Activated CD8-positive, alpha-beta memory T cell treated with anti-CD3 and anti-CD28 coated beads, Interleukin-2, amount 50 U/mL, for 48 hours (primary cell): ENCODE data around the gene GREM1.

Source experiments
- DNase-seq: peaks from one replicate; pipeline ENCODE4 v3.0.0-alpha.2; 2020

Gene GREM1

GRCh38 chr15:32717426-32718226 lies at the start of gene GREM1:
Gene GREM1 (plus strand): TSS chr15:32718004. CDS start chr15:32730691, 12,687 bp downstream.
- no peak for DNase-seq

DNA sequence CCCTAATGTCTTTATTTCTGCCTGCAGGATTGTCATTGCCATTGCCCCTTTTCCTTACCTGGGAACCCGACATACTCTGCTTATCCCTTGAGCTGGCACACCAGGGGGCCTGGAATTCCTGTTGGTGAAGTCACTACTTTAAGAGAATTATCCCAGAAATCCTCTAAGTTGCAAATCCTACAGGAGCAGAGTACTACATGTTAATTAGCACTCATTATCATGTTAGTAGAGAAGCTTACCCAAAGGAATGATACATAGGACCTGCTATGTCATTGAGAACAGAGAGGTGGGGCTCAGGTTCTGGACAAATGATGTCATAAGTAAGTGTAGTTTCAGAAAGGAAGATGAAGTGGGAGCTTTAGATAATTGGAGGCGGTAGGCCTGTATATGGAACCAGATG lies 48.9 kb upstream of the GREM1 start:
- no peak for DNase-seq

DNA sequence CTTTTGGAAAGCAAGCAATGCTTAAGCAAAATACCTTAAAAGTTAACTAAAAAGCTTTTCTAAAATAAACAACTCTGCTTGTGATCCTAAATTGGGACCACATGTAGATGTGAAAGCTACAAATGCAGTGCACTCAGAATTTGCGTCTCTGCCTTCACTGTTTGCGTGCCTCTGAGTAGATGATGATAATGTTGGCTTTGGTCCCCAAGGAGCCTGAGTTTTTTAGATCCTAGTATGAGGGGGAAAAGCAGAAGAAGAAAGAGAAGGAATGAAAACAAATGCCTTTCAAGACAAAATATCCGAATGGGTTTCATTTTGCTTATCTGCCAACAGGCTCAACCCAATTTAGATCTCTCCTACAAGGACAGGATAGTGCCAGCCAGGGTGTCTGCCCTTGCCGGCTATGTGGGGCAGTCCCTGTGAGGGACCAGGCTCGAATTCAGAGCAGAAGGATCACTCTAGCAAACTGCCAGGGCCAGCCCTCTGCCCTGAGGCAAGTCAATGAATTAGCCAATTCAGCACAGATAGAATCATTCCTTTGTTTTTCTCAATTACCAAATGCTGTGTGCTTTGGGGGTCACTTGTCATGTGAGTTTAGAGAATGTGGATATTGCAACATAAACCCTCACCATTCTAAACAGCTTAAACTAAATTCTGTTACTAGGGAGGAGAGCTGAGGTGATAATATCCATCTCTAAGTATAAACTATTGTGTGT lies 47.8 kb upstream of the GREM1 start:
- DNase-seq: no peak

GRCh38 chr15:32670623-32671022 lies 47.2 kb upstream of the GREM1 start:
- DNase-seq: no peak

DNA sequence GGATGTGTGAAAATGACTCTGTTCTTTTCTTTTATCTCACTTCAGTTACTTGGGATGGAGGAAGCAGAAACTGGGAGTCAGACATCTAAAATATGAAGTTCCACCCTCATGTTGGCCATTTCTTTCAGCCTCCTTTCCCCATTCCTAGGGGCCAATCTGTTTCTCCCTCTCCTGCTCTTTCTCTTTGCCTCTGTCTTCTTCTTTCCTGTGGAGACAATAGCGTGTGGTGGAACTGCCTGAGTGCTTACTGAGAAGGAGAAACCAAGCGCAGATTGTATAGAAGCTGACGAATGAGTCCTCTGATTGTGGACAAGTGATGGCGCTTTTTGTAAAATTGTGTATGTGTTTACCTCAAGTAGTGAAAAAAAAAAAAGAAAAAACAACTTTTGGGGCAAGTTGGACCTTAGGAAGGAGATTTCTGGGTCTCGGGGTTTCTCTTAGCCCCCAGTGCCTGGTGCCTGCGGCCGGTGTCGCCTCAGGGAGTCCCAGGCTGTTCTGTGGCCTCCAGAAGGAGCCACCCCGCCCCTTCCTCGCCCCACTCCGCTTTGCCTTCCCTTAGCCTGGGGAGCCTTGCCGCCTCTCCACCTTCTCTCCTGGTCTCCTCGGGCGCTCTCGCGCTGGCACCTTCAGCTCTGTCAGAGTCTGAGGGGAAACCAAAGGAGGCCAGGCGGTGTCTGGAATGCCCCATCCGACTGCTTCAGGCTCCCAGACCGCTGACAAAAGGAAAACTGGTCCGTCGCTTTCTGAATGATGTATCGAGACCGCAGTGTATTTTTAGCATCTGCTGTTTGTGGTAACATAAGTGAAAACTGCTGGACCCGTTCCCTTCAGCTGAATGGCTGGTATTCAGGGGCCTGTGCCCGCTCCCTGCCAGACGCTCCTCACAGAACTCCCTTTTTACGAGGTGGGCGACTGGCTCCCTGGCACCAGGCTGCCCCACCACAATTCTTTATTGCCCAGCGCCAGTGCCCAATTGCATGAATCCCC lies 46.2 kb upstream of the GREM1 start:
- DNase-seq: no peak

DNA sequence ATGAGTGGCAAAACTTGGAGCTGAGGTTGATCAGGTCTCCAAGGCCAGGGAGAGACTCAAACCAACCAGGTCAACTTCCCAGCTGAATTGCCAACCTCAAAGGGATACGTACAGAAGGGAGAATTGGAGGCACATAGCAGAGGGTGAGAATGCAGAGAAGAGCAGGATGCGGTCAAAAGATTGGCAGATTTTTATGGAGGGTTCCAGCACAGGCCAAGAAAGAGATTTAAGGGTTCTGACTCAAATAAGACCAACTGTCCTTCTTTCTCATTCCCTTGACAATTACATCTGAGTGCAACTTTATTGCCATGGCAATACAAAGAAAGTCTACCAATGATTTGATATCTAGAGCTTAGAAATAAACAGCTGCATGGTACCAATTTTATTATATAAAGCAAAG lies 43.1 kb upstream of the GREM1 start:
- no peak for DNase-seq

- no peak for DNase-seq
These were observed 42.3 kb upstream of the GREM1 start for GRCh38 chr15:32675466-32675865.

- DNase-seq: no peak
These were observed 41.6 kb upstream of the GREM1 start for GRCh38 chr15:32676169-32676568.

DNA sequence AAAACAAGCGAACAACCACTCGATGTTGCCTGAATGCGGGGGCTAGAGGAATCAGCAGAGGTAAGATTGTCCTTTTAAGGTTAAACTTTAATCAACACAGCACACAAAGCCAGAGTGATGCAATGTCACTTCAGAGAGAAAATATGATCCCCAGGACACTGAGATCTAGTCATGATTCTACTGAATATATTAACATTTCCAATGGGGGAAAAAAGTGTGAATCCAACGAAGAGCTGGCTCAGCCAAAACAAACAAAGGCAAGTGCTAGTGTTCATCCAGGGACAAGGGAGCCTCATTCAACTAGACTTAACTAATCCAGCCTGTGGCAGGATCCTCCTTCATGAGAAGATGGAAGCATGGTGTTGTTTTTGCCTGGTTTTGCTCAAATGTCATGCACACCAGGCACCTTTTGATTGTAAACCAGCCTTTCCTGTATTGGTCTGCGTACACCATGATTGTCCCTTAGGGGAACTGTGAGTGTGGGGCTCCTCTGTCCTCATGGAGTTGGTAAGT lies 40.5 kb upstream of the GREM1 start:
- DNase-seq: no peak

DNA sequence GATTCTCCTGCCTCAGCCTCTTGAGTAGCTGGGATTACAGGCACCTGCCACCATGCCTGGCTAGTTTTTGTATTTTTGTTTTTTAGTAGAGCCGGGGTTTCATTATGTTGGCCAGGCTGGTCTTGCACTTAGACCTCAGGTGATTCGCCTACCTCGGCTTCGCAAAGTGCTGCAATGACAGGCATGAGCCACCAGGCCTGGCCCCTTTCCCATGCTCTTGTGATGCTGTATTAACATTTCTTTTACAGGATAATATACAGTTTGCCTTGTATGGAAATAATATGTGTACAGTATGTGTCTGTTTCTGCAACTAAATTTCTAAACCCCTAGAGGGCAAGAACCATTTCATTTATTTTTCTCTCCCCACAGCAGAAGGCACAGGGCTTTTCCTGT lies 38.5 kb upstream of the GREM1 start:
- no peak for DNase-seq

DNA sequence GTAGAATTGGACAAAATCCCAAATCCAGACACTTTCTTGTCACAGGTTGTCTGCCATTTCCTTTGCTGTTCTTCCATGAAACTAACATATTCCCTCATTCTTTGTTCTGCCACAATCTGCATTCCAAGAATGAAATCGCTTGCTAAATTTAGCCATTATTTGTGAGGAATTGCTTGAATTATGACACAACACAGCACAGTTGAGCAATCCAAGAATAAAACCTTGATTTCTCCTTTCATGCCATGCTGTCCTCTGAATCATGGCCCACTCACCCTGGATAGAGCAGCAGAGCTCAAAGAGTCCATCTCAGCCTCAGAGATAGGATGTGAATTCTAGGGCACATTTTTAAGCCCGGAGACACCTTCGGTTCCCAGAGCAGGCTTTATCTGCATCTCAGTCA lies 35.2 kb upstream of the GREM1 start:
- no peak for DNase-seq

DNA sequence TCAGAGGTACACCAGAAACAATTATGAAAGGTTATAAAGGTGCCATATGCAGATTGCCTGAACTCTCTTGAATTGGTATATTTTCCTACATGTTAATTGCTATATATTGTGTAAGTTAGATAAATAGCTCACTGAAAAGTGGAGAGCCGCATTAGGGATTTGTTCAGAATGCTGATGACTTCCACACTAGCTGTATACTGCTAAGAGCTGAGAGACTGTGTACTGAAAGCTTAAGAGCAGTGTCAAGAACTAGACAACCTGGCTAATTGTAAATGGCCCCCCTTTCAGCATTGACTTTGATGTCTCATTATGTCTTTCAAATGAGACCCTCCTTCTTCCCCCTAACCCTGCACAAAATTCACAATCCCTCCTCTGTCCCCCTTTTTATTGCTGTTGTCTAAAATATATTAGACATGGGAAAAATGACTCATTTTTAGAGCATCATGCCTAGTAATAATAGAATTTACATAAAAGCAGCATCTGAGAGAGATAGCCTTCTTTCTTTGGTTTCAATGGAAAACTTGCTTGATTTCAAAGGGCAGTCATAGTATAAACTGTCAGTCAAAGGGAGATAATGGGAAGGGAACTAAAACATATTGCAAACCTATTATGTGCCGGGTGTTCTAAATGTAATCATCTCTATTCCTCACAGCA lies 34.7 kb upstream of the GREM1 start:
- DNase-seq: no peak

DNA sequence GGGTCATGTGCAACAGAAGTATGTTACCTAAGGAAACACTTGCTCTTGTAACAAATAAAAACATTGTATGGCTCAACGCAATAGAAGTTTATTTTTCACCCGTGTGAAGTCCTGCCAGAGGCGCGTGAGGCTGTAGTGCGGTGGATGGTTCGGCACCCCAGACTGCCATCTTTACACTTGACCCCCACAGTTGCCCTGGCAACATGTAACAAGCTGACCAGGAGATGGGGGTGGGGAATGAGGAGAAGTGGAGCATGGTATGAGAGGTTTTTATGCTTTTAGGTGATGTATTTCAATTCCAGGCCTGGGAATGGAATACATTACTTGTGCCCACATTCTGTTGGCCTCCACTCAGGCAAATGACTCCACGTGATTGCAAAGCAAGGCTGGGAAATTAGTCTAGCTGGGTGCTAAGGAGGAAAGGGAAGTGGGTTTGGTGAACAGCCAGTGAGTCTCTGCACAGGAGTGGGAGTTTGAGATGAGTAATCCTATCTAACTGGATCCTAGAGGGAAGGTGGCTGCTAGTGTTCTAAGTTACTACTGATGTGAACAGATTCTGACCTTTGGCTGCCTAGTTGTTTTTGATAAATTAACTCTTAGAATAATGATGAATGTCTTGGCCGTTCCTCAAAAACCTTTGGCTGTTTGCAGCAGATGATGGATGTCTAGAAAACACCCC lies 33.8 kb upstream of the GREM1 start:
- no peak for DNase-seq

DNA sequence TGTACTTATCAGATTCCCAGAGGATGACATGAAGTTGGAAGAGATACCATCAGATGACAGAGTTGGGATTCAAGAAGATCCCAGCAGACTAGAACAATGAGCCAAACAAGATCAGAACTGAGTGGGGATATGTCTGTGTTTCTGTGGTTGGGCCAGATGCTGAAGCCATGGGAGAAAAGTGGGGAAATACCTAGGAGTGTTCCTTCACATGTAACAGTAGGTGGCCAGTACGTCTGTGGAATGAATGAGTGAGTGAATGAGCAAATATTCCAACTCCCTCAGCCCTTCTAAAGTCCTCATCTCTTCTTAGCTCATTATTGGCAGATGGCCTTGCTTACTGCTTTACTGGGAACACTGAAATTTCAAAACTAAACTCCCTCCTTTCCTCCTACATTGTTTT lies 32.2 kb upstream of the GREM1 start:
- no peak for DNase-seq

DNA sequence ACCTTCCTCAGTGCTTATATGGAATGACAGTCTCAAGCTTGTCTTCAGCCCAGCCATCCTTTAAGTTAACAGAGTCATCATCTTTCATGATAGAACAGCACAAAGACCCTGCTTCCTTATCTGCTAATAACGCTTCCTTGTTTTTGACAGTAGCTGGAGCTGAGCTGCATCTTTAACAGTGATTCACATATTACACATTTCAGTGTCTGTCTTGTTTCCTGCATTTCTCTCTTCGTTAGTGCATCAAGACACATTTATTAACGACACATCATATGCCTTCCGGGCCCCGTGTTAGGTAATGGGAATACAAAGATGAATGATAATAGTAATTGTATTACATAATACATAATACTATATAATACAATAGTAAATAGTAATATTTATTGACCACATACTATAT lies 30.2 kb upstream of the GREM1 start:
- DNase-seq: no peak

DNA sequence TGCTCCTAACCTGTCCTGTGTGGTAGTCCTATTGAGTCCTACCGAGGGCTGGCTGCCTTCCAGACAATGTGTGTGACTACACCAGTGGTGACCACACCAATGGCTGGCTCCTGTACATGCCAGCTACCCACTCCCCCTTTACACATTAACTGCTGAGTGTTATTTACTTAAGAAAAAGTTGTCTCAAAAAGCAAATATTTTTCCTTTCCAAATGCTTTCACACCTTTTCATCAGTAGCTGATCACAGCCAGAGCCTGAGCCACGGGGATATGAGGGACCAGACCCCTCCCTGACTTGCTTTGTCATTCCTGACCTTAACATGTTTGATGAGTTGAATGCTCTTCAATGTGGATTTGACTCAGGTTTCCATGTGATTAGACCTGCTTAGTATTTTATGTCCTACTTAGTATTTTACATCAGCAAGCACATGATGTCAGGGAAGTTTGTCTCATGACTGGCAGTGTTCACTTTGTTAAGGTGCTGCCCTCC lies 29.6 kb upstream of the GREM1 start:
- no peak for DNase-seq

GRCh38 chr15:32690941-32691688 lies 26.7 kb upstream of the GREM1 start:
- DNase-seq: no peak

- DNase-seq: no peak
These were observed 26.1 kb upstream of the GREM1 start for GRCh38 chr15:32691689-32692038.

DNA sequence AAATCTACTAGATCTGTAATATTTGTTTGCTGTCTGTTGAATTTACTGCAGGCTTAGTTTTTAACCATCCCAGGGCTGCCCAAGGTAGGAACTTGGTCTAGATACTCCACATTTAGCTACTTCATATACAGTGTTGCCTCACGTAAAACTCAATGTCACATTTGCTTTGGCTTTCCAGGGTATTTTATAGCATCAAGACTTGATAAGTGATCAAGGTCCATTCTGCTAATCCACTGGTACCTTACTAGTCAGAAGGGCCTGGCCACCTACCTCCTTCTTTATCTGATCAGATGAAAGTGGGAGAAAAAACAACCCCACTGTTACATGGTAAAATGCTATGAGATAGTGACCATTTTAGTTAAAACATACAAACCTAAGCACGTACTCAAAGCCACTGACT lies 25.5 kb upstream of the GREM1 start:
- DNase-seq: no peak

GRCh38 chr15:32694222-32694983 lies 23.4 kb upstream of the GREM1 start:
- no peak for DNase-seq
